ENCODE results near the gene ADD1.
"Not testable (repeated sequence)": the region's sequence is repeated elsewhere in the genome, so short reads cannot be mapped to it uniquely, and the experiment has no call there.

The ADD1 gene

DNA sequence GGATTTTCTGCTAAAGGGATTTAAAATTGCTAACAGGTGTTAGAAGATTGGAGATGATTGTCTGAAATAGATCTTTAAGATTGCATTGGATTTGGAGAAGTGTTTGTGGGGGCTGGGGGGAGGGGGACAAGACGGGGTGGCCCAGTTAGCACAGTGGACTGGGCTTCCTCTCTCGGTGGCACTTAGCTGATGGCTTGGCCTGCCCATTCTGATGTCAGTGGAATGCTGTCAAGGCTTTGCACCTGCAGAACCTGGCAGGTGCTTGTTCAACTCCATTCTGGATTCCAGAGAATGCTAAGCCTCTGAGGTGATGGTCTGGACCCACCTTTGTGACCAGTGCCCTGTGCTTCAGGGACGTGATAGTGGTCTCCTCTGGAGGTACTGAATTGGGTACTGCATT, 43.7 kb downstream of the ADD1 start:
- no peak for DNase-seq

- peak; percentile 37 for DNase-seq
Observed at GRCh38 chr4:2888886-2889285, 45.2 kb downstream of the ADD1 start.

- peak; percentile 56 for DNase-seq
Observed at GRCh38 chr4:2891294-2891693, 47.6 kb downstream of the ADD1 start.

DNA sequence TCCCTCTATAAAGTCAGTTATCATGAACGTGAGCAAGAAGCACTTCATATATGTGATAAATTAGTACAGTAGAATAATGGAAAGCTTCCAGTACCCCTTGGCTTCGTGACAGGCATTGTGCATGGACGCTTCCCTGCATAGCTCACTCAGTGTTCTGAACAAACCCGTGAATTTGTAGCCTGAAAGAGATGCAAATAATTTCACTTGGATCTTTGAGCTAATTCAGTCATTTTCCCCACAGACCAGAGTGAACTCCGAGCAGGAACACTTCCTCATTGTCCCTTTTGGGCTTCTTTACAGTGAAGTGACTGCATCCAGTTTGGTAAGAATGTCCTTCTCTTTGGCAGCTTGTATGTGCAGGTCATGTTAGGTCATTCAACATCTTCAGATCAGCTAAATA, 50.1 kb downstream of the ADD1 start:
- no peak for DNase-seq

DNA sequence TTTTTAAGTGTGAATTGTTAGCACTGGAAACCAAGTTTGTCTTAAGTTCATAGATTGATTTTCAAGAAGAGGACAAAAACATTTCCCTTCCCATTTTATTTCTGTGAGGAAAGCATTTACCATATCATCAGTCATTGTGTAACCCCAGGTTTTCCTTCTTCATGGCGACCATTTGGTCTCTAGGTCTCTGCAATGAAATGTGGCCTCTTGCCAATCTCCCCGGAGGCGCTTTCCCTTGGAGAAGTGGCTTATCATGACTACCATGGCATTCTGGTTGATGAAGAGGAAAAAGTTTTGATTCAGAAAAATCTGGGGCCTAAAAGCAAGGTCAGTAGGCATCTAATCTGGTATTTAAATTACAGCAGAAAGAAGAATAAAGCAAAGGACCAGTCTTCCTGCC, 54.4 kb downstream of the ADD1 start:
- no peak for DNase-seq

DNA sequence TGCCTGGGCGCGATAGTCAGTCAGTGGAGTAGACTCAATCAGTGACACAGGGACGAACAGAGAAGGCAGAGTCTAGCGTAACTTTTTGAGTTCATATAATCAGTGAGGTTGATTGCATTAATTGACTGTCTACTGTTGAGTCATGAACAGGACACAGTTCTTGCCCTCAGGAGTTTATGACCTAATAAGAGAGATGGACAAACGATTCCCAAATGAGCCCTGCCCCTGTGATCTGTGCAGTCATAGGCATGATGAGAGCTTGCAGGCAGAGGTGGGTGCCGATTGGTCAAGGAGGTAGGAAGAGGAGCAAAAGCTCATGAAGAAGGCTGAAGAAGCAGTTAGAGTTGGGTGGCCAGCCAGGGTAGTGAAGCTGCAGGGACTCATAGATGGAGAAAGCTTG, 57.1 kb downstream of the ADD1 start:
- no peak for DNase-seq

GRCh38 chr4:2901186-2901585, 57.5 kb downstream of the ADD1 start:
- DNase-seq: no peak

- no peak for DNase-seq
Observed at GRCh38 chr4:2902126-2902525, 58.5 kb downstream of the ADD1 start.

GRCh38 chr4:2905544-2905943, 61.9 kb downstream of the ADD1 start:
- DNase-seq: no peak

GRCh38 chr4:2906218-2906617, 62.6 kb downstream of the ADD1 start:
- DNase-seq: no peak

- no peak for DNase-seq
Observed at GRCh38 chr4:2907226-2907625, 63.6 kb downstream of the ADD1 start.

- no peak for DNase-seq
Observed at GRCh38 chr4:2907706-2908293, 64.2 kb downstream of the ADD1 start.

DNA sequence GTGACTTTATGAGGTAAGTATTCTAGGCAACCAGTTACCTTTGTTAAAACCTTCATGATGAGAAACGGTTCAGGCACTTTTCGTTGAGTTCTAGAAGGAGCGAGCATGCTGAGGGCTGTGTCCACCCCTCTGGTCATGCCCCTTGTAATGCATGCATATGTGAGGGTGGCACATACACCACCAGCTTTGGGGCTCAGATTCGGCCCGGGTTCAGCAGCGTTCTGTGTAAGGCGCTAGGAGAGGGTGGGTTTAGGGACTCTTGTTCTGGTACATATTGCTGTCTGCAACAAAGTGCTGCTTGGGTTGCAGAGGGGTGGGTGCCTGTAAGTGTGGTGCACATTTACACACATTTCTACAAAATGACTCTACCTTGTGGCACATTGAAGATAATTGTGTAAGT, 65.0 kb downstream of the ADD1 start:
- no peak for DNase-seq

- no peak for DNase-seq
Observed at GRCh38 chr4:2909583-2909982, 65.9 kb downstream of the ADD1 start.

DNA sequence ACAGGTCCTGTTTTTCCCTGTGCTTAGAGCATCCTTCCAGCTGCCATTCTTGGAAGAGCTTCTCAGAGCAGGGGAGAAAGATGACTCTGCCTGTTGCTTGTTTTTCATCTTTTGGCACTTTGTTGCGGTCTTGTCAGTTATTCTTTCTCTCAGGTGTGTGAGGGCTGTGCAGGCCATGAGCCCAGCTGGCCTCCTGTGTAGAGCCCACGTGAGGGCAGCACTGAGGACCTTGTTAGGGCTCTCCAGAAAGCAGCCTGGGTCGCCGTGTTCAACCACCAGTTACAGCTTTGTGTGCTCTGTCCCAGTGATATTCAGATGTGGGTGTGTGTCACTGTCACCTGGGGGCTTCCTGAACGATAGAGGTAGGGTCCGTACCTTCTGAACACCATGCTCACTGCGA, 66.8 kb downstream of the ADD1 start:
- no peak for DNase-seq

DNA sequence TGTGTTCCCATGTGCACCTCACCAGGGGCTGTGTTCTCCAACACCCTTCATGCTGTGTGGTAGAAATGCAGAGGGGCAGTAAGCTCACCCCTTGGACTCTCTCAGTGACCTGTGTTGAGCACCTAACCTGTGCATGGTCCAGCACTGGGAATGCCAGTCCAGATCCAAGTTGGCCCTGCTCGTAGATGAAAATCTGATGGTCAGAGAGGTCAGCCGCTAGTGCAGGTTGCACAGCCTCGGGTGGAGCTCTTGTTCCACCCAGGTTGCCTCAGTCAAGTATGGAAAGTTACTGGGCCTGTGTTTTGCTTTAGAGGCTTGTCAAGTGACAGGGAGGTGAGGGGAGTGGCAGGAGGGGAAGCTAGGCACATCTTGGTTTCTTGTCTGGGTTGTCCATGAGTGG, 68.2 kb downstream of the ADD1 start:
- DNase-seq: no peak

- DNase-seq: no peak
Observed at GRCh38 chr4:2913168-2913567, 69.5 kb downstream of the ADD1 start.

- no peak for DNase-seq
Observed at GRCh38 chr4:2914256-2915126, 70.8 kb downstream of the ADD1 start.

DNA sequence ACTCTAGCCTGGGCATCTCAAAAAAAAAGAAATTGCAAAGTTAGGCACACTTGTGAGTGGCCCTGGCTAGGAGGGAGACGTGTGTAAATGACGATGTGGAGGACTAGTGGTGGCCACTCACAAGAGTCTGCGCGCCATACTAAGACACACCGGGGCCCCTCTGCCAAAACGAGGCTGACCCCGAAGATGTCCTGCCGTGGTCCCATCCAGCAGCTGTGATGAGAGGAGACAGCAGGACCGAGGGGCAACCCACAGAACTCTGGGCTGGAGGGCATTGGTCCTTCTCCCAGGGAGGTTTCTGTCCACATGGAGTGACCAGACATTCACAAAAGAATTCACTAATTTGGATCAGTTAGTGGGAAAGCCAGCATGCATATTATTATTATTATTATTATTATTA, 72.1 kb downstream of the ADD1 start:
- no peak for DNase-seq

GRCh38 chr4:2916696-2917095, 73.1 kb downstream of the ADD1 start:
- DNase-seq: not testable (repeated sequence)

DNA sequence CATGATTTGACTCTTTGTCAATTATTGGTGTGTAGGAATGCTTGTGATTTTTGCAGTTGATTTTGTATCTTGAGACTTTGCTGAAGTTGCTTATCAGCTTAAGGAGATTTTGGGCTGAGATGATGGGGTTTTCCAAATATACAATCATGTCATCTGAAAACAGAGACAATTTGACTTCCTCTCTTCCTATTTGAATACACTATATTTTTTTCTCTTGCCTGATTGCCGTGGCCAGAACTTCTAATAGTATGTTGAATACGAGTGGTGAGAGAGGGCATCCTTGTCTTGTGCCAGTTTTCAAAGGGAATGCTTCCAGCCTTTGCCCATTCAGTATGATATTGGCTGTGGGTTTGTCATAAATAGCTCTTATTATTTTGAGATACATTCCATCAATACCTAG, 74.7 kb downstream of the ADD1 start:
- DNase-seq: not testable (repeated sequence)

- not testable (repeated sequence) for DNase-seq
Observed at GRCh38 chr4:2918714-2919113, 75.1 kb downstream of the ADD1 start.

GRCh38 chr4:2922453-2923101, 78.9 kb downstream of the ADD1 start:
- peak; percentile 58 for DNase-seq

GRCh38 chr4:2923141-2923551, 79.5 kb downstream of the ADD1 start:
- no peak for DNase-seq
